MCF 10A (cell line): ENCODE measurements around the gene NETO2. TPM values are rescaled to one million over a fixed set of nuclear protein-coding genes. Genes with fewer than 3 reads are reported as not detected.

Experiments
- BruUV-seq: library from RNA; stranded (reverse); fragments of 400-500 nt; replicated peaks from 2 replicates; lab custom pipeline; 2021; lab: Mats Ljungman, UMichigan
- CTCF ChIA-PET: fragments of 300-600 bp; sonication (Branson Sonifier 250); formaldehyde crosslinking; extraction: SDS; loops from one replicate; lab custom pipeline; 2021; ENCODE audit warnings: antibody characterized with exemption, inconsistent platforms; lab: Yijun Ruan, JAX
- POLR2A ChIA-PET: fragments of 300-600, 350-650 bp; sonication (Branson Sonifier 250); formaldehyde crosslinking; extraction: SDS; loops from one replicate; lab custom pipeline; 2020; ENCODE audit warnings: antibody characterized with exemption, inconsistent platforms; lab: Yijun Ruan, JAX
- DNase-seq: peaks from one replicate; pipeline ENCODE4 v3.0.0-alpha.2; 2018; ENCODE audit not compliant: unreplicated experiment
- H3K27ac Mint-ChIP-seq: one replicate; pipeline ENCODE4 v1.8.0; 2022; ENCODE audit warnings: mild to moderate bottlenecking, low read depth, mixed read lengths; ENCODE audit not compliant: unreplicated experiment
- H3K27me3 Mint-ChIP-seq: one replicate; pipeline ENCODE4 v1.8.0; 2022; ENCODE audit warnings: mixed read lengths; ENCODE audit not compliant: insufficient read depth, unreplicated experiment
- H3K36me3 Mint-ChIP-seq: one replicate; pipeline ENCODE4 v1.8.0; 2022; ENCODE audit warnings: mild to moderate bottlenecking, moderate library complexity, mixed read lengths; ENCODE audit not compliant: insufficient read depth, unreplicated experiment
- H3K4me1 Mint-ChIP-seq: one replicate; pipeline ENCODE4 v1.8.0; 2022; ENCODE audit warnings: mixed read lengths; ENCODE audit not compliant: insufficient read depth, unreplicated experiment
- H3K4me3 Mint-ChIP-seq: one replicate; pipeline ENCODE4 v1.8.0; 2022; ENCODE audit warnings: mild to moderate bottlenecking, moderate library complexity, mixed read lengths; ENCODE audit not compliant: unreplicated experiment
- H3K9me3 Mint-ChIP-seq: one replicate; pipeline ENCODE4 v1.8.0; 2022; ENCODE audit warnings: mixed read lengths; ENCODE audit not compliant: unreplicated experiment
- intact Hi-C: fragments of 100-400 bp; cut with micrococcal nuclease; formaldehyde crosslinking; loops from 2 replicates; pipeline ENCODE4 v1.14.1; 2022
- total RNA-seq: library from RNA; stranded (reverse); gene quantifications from 2 replicates; pipeline ENCODE4 v1.2.3, GENCODE V29; 2022
- TF ChIP-seq, protein P1 (sequence below): fragments of 200-600 bp; IDR thresholded peaks from one replicate; pipeline ENCODE4 v1.8.0; 2022; ENCODE audit warnings: antibody characterized with exemption, mild to moderate bottlenecking; ENCODE audit not compliant: unreplicated experiment

The NETO2 gene
- total RNA-seq, 1 experiment from 2014 or later, result 40.8 TPM

DNA sequence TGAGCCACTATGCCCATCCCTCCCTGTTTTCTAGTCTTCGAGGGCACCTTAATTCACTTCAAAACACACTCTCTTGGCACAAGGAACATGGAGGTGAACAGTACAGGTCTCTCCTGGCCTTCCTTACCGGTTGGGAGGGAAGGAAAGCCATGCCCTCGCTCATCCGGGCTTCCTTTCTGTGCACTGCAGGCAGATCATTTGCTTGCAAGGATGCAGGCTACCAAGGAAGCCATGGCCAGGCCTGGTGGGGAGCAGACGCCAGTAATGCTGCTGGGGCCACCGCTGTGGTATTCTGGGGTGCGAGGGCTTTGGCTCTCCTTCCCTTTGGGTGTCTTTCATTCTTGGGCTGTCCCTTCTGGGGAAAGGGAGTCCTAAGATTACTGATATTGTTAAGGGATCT lies 89.4 kb downstream of the NETO2 start:
- Mint-ChIP-seq H3K27me3 (no peaks in the 10 kb centered on the region), H3K9me3 (no peaks in the 10 kb centered on the region), H3K27ac (no peak overlapping the region), H3K4me3 (no peak overlapping the region), H3K4me1 (no peaks in the 10 kb centered on the region), H3K36me3 (no peaks in the 10 kb centered on the region)
- TF ChIP-seq, protein P1, sequence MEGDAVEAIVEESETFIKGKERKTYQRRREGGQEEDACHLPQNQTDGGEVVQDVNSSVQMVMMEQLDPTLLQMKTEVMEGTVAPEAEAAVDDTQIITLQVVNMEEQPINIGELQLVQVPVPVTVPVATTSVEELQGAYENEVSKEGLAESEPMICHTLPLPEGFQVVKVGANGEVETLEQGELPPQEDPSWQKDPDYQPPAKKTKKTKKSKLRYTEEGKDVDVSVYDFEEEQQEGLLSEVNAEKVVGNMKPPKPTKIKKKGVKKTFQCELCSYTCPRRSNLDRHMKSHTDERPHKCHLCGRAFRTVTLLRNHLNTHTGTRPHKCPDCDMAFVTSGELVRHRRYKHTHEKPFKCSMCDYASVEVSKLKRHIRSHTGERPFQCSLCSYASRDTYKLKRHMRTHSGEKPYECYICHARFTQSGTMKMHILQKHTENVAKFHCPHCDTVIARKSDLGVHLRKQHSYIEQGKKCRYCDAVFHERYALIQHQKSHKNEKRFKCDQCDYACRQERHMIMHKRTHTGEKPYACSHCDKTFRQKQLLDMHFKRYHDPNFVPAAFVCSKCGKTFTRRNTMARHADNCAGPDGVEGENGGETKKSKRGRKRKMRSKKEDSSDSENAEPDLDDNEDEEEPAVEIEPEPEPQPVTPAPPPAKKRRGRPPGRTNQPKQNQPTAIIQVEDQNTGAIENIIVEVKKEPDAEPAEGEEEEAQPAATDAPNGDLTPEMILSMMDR, result no peak
- BruUV-seq, result no TSS peak
- ChIA-PET CTCF (no interaction called here), POLR2A (no interaction called here)
- intact Hi-C loops, result no loop called here
- no peak for DNase-seq

DNA sequence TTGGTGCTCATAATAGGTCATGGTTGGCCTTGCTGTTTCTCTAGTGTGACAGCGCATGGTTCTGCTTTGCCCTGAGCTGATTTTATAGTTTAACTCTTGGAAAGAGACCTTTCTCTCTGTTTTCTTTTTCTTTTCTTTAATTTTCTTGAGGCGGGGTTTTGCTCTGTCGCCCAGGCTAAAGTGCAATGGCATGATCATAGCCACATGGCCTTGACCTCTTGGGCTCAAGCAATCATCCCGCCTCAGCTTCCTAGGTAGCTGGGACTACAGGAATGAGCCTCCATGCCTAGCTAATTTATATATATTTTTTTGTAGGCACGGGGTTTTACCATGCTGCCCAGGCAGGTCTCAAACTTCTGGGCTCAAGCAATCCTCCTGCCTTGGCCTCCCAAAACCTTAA lies 89.8 kb downstream of the NETO2 start:
- POLR2A ChIA-PET, result interaction anchor here (0.7 kb wide), 1 partner anchor 28 kb away, joined by 4 read pairs; no protein-coding TSS in a partner anchor
- TF ChIP-seq, protein P1, result no peak
- BruUV-seq, result no TSS peak
- Mint-ChIP-seq H3K4me1 (no peaks in the 10 kb centered on the region), H3K27ac (no peak overlapping the region), H3K27me3 (no peaks in the 10 kb centered on the region), H3K36me3 (no peaks in the 10 kb centered on the region), H3K9me3 (no peaks in the 10 kb centered on the region), H3K4me3 (no peak overlapping the region)
- CTCF ChIA-PET, result no interaction called here
- intact Hi-C loops, result no loop called here
- no peak for DNase-seq

DNA sequence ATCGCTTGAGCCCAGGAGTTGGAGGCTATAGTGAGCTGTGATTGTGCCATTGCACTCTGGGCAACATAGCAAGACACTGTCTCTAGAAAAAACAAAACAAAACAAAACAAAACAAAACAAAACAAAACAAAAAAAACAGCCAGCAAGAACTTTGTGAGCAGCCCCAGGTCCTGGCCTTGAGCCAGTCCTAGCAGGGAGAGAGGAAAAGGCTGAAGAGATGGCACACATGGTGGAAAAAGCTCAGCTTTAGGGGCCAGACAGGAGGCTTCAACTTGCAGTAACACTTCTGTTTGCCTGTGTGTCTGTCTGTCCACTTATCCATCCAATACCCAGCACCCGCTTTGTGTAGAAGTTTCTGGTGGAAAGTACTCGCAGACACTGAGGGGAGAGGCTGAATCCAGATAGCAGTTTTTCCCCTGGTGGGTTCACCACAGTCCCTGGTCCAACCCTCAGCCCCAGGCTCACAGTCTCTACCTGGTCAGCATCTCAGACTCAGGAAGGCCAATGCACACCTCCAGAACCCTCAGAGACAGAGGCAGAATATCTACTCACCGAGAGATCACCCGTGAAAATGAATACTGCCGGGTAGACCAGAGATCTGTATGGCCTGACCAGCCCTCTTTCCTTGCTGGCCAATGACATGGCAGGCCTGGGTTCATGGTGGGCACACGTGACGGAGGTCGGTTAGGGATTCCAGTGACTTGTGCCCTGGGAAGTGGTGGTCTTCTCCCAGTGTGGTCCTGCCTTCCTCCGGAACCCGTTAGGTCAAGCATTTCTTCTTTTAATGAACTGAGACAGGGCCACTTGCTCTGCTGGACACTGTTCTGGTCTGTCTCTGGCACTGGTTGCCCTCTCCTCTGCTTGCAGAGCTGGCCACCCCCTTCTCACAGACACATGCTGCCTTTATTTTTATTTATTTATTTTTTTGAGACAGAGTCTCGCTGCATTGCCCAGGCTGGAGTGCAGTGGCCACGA lies 90.8 kb downstream of the NETO2 start:
- intact Hi-C loops, result no loop called here
- Mint-ChIP-seq H3K4me1 (no peaks in the 10 kb centered on the region), H3K27ac (no peak overlapping the region), H3K36me3 (no peaks in the 10 kb centered on the region), H3K9me3 (no peaks in the 10 kb centered on the region), H3K4me3 (no peak overlapping the region), H3K27me3 (no peaks in the 10 kb centered on the region)
- ChIA-PET CTCF (no interaction called here), POLR2A (interaction anchor here (0.7 kb wide), 2 partner anchors 27 to 38 kb away, joined by 3 to 4 read pairs; no protein-coding TSS in a partner anchor)
- TF ChIP-seq, protein P1, result no peak
- no peak for DNase-seq
- no TSS peak for BruUV-seq

DNA sequence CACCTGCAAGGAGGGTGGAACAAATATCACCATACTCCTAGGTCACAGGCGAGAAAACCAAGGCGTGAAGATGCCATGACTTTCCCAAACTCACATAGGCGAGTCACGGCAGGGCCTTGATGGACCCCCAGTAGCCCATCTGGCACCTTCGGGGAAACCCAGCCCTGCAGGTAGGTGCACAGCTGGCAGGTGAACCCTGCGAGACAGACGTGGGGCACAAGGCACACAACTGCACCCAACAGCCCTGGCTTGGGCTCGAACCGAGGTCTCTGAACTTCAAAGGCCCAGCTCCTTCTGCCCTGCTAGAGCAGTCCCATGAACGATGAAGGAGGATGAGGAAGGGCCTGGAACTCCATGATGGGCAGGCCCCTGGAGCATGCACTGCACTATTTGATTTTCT lies 92.7 kb downstream of the NETO2 start:
- Mint-ChIP-seq H3K9me3 (no peaks in the 10 kb centered on the region), H3K27ac (no peak overlapping the region), H3K4me3 (no peak overlapping the region), H3K36me3 (no peaks in the 10 kb centered on the region), H3K4me1 (no peaks in the 10 kb centered on the region), H3K27me3 (no peaks in the 10 kb centered on the region)
- ChIA-PET POLR2A (no interaction called here), CTCF (interaction anchor here (0.6 to 0.8 kb wide), 3 partner anchors 9 to 1619 kb away, joined by 3 to 5 read pairs (median 4); no protein-coding TSS in a partner anchor)
- no peak for DNase-seq
- TF ChIP-seq, protein P1, result no peak
- intact Hi-C loops, result no loop called here
- BruUV-seq, result no TSS peak
